ENCODE measurements around the gene SLC25A33.

SLC25A33 gene

GRCh38 chr1:9631613-9632012 is 92.3 kb downstream of the SLC25A33 start:
- TF ChIP-seq, protein P1, sequence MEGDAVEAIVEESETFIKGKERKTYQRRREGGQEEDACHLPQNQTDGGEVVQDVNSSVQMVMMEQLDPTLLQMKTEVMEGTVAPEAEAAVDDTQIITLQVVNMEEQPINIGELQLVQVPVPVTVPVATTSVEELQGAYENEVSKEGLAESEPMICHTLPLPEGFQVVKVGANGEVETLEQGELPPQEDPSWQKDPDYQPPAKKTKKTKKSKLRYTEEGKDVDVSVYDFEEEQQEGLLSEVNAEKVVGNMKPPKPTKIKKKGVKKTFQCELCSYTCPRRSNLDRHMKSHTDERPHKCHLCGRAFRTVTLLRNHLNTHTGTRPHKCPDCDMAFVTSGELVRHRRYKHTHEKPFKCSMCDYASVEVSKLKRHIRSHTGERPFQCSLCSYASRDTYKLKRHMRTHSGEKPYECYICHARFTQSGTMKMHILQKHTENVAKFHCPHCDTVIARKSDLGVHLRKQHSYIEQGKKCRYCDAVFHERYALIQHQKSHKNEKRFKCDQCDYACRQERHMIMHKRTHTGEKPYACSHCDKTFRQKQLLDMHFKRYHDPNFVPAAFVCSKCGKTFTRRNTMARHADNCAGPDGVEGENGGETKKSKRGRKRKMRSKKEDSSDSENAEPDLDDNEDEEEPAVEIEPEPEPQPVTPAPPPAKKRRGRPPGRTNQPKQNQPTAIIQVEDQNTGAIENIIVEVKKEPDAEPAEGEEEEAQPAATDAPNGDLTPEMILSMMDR (IDR thresholded peaks at IDR 0.05; ENCODE audit: low read depth, low read length), result no peak
- no peak overlapping the region for H3K4me3 ChIP-seq (ENCODE audit: low read depth, low read length)

GRCh38 chr1:9633493-9633892 is 94.2 kb downstream of the SLC25A33 start:
- no peak overlapping the region for H3K4me3 ChIP-seq (ENCODE audit: low read depth, low read length)
- TF ChIP-seq, protein P1 (IDR thresholded peaks at IDR 0.05; ENCODE audit: low read depth, low read length), result no peak

GRCh38 chr1:9634582-9634981 is 95.3 kb downstream of the SLC25A33 start:
- H3K4me3 ChIP-seq (ENCODE audit: low read depth, low read length), result no peak overlapping the region
- TF ChIP-seq, protein P1 (IDR thresholded peaks at IDR 0.05; ENCODE audit: low read depth, low read length), result no peak
